HG03558 (cell line): Measurements from ENCODE around the gene TBC1D3D.
"Not testable (repeated sequence)": the region's sequence is repeated elsewhere in the genome, so short reads cannot be mapped to it uniquely, and the experiment has no call there.

ENCODE experiments used
- ATAC-seq: cut with Tn5 transposase; IDR thresholded peaks from one replicate; pipeline ENCODE4 v1.9.1; 2021; ENCODE audit warnings: moderate number of reproducible peaks; ENCODE audit not compliant: unreplicated experiment; ENCODE audit errors: extremely low read depth

The TBC1D3D gene

GRCh38 chr17:38003676-38004075 lies at the start of gene TBC1D3D:
Gene TBC1D3D (plus strand): TSS chr17:38003976. CDS start chr17:38005561, 1,585 bp downstream.
- not testable (repeated sequence) for ATAC-seq

GRCh38 chr17:37988960-37989359 lies 14.8 kb upstream of the TBC1D3D start, which contains the start of gene TBC1D3L:
Gene TBC1D3L (minus strand): TSS chr17:37989060. CDS start chr17:37987520, 1,540 bp downstream.
- ATAC-seq = not testable (repeated sequence)
